Endometrial microvascular endothelial cells (primary cell): ENCODE data around the gene LCE1A. TPM values are rescaled to one million over a fixed set of nuclear protein-coding genes. Genes with fewer than 3 reads are reported as not detected.

Experiments
- in situ Hi-C: cut with HindIII; loops from 2 replicates; pipeline ENCODE4 v1.10.0; 2017; ENCODE audit warnings: low sequenced_read_pairs, low pct_unique_long_range_greater_than_20kb; ENCODE audit errors: inconsistent ontology term
- total RNA-seq: library from RNA; depleted of rRNA; stranded (reverse); fragments of >200 nt; gene quantifications from one replicate; pipeline ENCODE4 v1.2.3, GENCODE V29; 2015; ENCODE audit errors: inconsistent ontology term

Gene LCE1A
- total RNA-seq = not detected

DNA sequence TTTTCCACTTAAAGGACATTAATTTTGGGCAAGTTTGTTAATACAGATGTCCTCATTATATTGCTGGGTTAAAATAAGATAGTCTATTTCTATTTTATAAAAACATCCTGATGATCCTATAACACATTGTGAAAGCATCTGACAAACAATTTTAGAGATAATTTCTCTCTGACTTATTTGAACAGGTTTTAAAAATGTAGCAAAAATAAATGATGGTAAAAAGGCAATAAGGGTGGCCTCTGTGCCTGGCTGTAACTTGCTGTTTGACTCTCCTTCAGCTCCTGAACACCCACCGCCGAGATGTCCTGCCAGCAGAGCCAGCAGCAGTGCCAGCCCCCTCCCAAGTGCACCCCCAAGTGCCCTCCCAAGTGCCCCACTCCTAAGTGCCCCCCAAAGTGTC is at the start of gene LCE1A:
TSS of gene LCE1A (plus strand) at position 301 of the 400 bp plus-strand sequence. CDS start at position 301, 0 bp downstream.
- in situ Hi-C loops = no loop called here

- in situ Hi-C loops = no loop called here
Observed at GRCh38 chr1:152777510-152778137, 49.6 kb upstream of the LCE1A start.

- in situ Hi-C loops = no loop called here
Observed at GRCh38 chr1:152783095-152783494, 44.2 kb upstream of the LCE1A start.

DNA sequence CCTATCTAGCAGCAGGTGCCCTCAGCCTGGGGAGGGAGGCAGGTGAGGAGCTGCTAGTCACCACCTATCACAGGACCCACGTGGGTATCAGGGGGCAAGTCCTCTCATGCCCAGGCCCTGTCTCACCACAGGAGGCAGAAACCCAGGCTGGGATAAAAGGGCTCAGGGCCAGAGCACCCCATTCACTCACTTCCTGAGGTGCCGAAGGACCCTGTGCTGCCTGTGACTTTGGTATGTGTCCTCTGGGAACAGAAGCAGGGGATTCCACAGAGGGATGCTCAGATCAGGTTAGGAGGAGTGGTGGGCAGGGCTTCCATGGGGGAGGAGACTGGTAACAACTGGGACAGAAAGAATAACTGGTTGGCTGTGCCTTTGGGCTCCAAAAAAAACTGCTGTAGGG is 41.2 kb upstream of the LCE1A start, which contains the start of gene LCE1E:
TSS of gene LCE1E (plus strand) at position 181 of the 400 bp plus-strand sequence. CDS start 1,043 bp downstream, outside the sequence.
- in situ Hi-C loops = no loop called here

DNA sequence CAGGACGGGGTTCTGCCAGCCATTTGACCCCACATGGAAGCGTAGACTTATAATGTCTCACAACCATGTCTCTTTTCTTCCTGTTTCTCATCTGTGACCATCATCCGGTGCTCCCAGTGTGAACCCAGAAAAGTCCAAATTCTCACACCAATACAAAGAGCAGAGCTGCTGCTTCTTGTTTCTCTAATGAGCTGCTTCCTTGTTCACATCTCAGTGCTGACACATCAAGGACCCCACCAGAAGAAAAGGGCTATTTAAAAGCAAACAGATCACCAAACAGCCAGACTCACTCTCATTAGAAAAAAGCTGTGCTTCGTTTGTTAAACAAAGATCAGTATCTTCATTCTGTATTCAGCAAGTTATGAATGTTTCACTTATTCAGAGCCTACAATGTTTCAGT is 31.6 kb upstream of the LCE1A start:
- in situ Hi-C loops = no loop called here

- in situ Hi-C loops = no loop called here
Observed at GRCh38 chr1:152796421-152796820, 30.9 kb upstream of the LCE1A start, which contains the start of gene LCE1D. TSS of gene LCE1D (plus strand) at chr1:152796721. CDS start at chr1:152797795, 1,074 bp downstream.

DNA sequence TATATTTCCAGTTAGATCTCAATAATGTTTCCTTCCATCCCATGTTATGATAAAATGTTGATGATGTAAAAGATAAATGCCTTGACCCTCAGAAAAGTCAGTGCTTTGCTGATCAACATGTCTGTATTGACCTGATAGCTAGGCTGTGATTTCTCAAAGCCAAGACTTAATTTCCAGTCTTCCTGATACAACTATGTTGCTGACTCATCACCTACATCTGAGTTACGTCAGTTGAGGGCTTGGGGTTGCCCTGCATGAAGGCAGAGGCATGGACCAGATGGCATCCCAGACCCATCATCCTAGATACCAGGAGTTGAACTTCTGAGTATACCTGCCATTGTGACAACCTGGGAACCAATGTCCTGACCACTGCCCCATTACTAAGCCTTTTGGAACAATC is 25.9 kb upstream of the LCE1A start:
- in situ Hi-C loops = no loop called here

DNA sequence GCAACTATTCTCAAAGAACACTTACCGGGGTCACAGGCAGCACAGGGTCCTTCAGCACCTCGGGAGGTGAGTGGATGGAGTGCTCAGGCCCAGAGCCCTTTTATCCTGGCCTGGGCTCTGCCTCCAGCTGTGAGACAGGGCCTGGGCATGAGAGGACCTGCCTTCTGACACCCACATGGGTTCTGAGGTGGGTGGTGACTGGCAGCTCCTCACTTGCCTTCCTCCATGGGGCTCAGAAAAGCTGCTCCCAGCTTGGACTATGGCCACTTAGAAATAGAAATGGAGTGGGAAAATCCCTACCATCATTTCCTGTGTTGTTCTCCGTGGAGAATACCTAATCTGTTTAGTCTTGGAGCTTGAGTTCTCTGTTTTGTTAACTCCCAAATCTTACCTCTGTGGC is 20.7 kb upstream of the LCE1A start, which contains the start of gene LCE1C:
TSS of gene LCE1C (minus strand) at position 76 of the 400 bp plus-strand sequence. CDS start 1,173 bp downstream, outside the sequence.
- in situ Hi-C loops = no loop called here

DNA sequence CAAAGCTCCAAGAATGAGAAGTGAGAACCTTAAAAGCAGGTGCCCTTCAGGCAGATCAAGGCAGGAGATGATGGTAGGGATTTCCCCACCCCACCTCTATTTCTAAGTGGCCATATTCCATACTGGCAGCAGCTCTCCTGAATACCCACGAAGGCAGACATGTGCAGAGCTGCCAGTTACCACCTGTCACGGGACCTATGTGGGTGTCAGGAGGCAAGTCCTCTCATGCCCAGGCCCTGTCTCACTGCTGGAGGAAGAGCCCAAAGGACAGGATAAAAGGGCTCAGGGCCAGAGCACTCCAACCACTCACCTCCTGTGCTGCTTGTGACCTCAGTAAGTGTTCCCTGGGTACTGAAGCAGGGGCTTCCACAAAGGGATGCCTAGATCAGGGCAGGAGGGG is 16.2 kb upstream of the LCE1A start:
- in situ Hi-C loops = no loop called here

DNA sequence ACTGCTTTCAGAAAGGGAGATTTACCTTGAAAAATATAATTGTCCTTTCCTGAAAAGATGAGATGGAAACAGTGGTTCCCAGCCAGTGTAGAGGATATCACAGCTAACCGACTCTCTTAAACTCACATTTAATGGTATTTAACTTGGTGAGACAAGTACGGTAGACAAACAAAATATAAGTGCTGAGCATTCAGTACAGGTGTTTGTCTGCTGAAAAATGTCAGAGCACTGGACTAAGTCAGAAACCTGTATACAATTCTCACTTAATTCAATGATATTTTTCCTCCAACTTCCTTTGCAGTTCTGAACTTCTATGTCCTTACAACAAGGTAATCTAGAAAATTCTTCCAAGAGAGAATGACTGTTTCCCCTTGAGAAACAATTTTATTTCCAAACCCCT is 15.6 kb upstream of the LCE1A start, which contains the start of gene LCE1B:
TSS of gene LCE1B (plus strand) at position 301 of the 400 bp plus-strand sequence. CDS start 476 bp downstream, outside the sequence.
- in situ Hi-C loops = no loop called here

DNA sequence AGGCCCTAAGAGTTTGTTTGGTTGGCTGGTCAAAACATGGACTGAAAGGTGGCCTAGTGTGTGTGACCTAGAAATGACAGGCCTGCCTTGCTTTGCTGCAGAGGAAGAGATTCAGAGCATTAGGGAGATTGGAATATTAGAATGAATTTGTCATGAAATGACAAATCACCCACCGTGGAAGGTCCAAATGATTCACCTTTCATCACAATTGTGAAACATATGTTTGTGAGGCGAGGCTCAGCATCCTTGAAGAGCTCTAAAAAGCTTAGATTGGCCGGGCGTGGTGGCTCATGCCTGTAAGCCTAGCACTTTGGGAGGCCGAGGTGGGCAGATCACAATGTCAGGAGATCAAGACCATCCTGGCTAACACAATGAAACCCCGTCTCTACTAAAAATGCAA is 10.0 kb upstream of the LCE1A start:
- in situ Hi-C loops = no loop called here

DNA sequence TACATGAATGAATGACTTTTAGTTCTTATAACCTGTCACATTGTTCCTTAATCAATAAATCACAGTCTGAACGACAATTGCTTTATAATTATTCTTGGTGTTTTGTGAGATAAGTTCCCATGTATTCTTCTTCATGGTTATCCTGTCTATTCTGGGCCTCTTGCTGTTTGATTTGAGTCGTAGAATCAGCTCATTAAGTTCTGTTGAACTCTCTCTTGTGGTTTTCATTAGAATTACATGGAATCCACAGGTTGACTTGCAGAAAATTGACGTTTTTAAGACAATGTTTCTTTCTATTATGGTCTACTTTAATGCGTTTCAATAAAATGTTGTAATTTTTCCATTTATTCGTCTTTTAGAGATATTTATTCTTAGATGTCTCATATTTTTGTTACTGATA is 4.0 kb upstream of the LCE1A start:
- in situ Hi-C loops = no loop called here

DNA sequence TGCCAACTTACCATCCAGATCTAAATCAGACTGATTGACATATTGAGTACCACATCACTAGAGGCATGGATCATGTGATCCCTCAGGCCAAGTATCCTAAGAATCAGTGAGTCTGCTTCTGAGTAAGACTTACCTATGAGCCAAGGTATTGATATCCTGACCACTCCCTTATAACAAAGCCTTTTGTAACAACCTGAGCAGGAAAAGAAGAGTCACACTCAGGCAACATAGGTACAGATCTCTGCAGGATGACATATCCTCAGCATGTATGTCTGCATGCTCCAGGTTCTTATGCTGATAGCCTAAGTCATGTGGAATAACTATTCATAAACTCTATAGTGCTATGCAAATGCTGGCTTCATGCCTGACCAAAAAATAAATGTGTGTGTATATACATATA is 2.3 kb upstream of the LCE1A start:
- in situ Hi-C loops = no loop called here

- in situ Hi-C loops = no loop called here
Observed at GRCh38 chr1:152836870-152837269, 9.6 kb downstream of the LCE1A start.

DNA sequence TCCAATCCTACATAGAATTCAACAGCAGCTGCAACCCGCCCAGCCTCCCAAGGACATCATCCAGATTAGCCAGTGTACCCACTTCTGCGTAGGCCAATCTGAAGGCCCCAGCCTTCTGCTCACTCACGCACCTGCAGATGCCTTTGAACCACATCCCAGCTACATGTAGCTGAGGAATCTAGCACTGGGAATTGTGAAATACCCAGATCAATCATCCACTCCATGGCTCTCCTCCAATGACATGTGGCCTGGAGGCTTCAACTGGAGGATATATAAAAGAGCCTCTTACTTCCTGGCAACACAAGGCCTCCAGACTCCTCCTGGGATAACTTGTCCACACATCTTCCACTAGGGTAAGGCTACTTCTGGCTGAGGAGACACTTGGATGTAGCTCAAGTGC is 15.3 kb downstream of the LCE1A start, which contains the start of gene LCE6A:
TSS of gene LCE6A (plus strand) at position 301 of the 400 bp plus-strand sequence. CDS start 665 bp downstream, outside the sequence.
- in situ Hi-C loops = no loop called here

- in situ Hi-C loops = no loop called here
Observed at GRCh38 chr1:152855661-152856060, 28.4 kb downstream of the LCE1A start.

GRCh38 chr1:152858062-152858461 is 30.8 kb downstream of the LCE1A start:
- in situ Hi-C loops = no loop called here

DNA sequence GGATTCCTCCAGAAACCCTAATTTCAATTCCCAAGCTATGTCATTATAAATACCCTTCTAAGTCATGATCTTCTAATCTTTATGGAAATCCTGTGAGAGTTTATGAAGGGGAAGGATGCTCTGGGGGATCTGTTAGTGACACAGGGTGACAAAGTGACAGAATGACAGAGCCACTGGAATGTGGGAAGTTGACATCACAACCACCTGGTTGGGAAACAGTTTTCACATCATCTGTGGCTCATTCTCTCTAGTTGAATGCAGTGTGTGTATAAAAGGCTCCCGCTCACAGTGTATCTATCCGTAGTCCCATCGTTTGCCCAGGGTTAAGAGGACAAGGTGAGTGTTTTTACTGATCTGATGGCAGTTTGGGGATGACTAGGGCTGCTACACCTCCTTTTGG is 32.4 kb downstream of the LCE1A start, which contains the start of gene LCE7A:
TSS of gene LCE7A (plus strand) at position 301 of the 400 bp plus-strand sequence. CDS start 702 bp downstream, outside the sequence.
- in situ Hi-C loops = no loop called here

DNA sequence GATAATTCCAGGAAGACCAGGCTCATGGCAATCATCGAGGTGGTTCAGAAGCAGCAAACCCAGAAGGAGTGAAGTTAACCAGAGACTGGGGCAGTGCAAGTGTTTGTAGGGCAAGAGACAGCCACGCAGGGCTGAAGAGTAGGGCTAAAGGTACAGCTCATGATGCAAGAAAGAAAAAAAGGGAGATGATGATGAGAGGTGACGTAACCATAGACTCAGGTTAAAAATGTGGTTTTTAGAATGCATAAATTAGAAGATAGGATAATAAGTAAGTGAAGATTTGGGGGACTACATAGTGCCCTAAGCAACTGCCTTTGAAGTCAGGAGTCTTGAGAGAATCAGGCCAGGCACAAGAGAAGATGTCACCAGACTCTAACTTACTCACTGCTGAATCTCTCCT is 32.9 kb downstream of the LCE1A start:
- in situ Hi-C loops = no loop called here

GRCh38 chr1:152861374-152861773 is 34.1 kb downstream of the LCE1A start:
- in situ Hi-C loops = no loop called here
